NCI-H187 treated with DMSO at 0.1 percent for 48 hours (cell line): ENCODE results near the gene ANKRD10.
"Not testable (repeated sequence)": the region's sequence is repeated elsewhere in the genome, so short reads cannot be mapped to it uniquely, and the experiment has no call there.

Experiments used
- DNase-seq: peaks from one replicate; lab custom pipeline; 2025; lab: John Stamatoyannopoulos, UW

The ANKRD10 gene

DNA sequence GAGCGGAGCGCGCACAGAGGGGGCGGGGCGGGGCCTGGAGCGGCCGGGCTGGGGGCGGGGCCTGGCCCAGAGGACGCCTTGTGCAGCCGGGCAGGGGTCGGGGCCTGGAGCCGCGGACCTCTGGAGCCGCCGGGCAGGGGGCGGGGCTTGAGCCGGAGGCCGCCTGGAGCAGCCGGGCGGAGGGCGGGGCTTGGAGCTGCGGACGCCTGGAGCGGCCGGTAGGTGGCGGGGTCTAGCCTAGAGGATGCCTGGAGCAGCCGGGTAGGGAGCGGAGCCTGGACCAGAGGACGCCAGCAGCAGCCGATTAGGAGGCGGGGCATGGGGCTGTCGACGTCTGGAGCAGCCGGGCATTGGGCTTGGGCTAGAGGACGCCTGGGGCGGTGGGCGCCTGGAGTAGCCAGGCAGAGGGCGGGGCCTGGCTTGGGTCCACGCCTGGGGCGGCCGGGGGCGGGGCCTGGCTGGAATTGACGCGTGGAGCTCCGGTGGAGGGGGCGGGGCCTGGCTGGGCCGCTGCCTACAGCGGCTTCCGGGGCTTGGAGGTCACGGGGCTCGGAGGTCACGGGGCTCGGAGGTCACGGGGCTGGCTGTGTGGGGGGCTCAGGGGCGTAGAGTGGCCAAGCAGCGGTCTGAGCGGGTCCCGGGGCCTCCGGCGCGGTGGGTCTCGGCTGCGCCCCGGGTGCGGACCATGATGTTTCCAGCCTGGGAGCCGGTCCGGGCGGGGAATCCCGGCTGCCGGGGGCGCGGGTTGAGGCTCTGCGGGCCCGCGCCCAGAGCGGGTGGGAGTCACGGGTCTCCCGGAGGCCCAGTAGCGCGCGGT lies at the start of gene ANKRD10:
TSS of gene ANKRD10 (minus strand) at position 13 of the 817 bp plus-strand sequence. CDS start 135 bp downstream, outside the sequence.
- peak; percentile 96 for DNase-seq

DNA sequence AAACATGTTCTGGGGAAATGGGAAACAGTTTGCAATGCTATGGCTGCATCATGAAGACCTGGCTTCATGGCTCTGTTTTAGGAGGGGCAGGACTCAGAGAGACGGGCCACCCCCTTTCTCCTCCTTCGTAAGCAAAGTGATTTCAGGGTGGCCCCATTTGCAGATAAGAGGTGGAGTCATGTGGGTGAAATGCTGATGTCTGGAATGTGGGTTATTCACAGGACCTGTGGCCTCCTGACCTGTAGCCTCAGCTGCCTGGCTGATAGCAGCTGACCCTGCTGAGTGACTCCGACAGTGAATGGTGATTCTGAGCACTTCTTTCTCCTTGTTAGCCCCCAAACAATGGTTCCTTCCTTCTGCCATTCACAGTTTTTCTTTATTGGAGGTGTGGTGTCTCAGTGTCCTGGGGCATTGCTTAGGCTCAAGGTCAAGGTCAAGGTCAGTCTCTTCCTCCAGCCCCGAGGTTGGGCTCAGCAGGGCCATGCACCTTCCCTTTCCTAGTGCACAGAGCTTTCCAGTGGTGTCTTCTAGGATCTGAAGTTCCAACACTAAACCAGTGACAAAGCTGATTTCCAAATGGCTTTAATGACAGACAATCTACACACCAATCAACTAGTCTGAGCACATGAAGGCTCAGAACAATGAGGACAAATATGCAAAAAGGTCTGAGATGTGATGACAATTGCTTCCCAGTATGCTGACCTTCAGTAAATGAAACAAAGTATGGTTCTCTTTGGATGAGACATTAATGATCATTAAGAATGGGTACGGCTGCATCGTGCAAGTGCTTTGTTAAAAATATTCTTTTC lies 49.6 kb upstream of the ANKRD10 start:
- DNase-seq, result no peak

DNA sequence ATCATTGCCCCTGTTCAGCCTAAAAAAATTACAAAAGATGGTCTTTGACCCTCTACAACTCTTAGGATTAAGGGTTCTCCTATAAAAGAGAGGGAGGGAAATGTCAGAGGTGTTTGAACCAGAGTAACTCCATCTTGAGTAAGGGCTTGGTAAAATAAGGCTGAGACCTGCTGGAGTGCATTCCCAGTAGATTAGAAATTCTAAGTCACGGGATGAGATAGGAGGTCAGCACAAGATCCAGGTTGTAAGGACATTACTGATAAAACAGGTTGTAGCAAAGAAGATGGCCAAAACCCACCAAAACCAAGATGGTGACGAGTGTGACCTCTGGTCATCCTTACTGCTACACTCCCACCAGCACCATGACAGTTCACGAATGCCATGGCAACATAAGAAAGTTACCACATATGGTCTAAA lies 48.7 kb upstream of the ANKRD10 start:
- DNase-seq, result no peak

DNA sequence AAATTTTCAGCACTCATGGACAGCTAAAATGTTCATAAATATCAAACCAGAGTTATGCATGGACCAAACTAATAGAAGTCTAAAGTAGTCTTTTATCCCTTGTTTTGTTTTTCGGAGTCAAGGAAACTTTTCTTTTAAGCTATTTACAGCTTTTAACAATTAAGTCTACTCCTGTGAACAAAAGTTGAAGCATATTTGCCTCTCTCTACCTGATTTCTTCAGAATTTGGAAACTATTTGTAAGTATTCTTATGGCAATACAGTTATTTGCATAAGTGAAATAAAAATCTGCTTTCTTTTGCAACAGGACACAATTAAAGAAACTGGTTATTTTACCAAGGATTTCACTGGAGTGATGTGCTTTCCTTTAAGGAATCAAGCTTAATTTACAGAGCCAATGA lies 47.1 kb upstream of the ANKRD10 start:
- no peak for DNase-seq

- no peak for DNase-seq
These were observed 45.3 kb upstream of the ANKRD10 start for GRCh38 chr13:110960204-110960603.

- no peak for DNase-seq
These were observed 43.1 kb upstream of the ANKRD10 start for GRCh38 chr13:110957931-110958330.

DNA sequence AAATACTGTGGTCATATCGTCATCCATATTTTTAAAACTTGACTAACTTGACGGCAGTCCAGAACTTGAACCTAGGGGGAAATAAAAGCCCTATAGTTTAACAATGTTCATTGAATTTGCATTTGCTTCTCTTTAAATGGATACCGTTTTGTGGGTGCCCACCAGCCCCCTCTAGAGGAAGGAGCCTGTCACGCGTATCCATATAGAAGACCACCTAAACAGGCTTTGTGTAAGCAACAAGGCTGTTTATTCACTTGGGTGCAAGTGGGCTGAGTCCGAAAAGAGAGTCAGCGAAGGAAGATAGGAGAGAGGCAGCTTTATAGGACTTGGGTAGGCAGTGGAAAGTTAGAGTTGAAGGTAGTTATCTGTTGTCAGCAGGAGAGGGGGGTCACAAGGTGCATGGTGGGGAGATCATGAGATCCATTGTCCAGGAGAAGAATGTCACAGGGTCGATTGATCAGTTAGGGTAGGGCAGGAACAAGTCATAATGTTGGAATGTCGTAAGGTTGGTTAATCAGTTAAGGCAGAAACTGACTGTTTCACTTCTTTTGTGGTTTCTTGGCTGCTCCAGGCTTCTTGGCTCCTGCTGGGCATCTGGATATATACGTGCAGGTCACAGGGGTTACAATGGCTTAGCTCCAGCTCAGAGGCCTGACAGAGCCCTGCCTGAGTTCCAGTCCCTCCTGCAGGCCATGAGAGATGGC lies 42.5 kb upstream of the ANKRD10 start:
- DNase-seq, result no peak

DNA sequence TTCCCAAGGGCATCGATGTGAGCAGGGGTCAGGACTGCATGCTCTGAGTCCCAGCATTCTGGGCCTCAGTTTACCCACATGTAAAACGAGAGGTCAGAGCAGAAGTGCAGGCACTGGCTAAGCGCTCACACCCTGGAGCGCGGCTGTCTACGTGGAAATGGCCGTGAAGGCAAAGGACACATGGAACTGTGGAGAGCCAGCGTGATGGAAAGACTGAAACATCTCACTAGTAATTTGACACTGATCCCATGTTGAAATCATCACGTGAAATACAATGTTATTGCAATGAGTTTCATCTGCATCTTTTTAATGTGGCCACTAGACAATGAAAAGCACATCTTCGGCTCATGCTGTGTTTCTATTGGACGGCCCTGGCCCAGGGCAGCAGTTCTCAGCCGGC lies 41.3 kb upstream of the ANKRD10 start:
- not testable (repeated sequence) for DNase-seq

DNA sequence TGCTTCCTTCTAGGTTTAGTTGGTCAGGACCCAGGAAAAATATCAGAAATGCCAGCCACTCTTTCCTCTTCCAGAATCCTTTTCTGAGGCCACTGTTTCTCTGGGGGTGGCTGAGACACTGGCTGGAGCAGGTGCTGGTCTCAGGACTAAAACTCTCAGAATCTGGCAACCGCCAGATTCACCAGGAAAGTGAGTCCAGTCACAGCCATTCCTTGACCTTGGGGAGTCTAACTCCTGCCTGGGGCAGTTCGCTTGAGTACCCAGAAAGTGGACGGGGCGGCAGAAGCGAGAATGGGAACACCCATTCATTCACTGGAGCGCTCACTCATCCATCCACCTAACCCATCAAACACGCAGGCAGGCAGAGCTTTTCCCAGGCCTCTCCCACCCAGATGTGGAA lies 40.7 kb upstream of the ANKRD10 start:
- DNase-seq, result not testable (repeated sequence)

DNA sequence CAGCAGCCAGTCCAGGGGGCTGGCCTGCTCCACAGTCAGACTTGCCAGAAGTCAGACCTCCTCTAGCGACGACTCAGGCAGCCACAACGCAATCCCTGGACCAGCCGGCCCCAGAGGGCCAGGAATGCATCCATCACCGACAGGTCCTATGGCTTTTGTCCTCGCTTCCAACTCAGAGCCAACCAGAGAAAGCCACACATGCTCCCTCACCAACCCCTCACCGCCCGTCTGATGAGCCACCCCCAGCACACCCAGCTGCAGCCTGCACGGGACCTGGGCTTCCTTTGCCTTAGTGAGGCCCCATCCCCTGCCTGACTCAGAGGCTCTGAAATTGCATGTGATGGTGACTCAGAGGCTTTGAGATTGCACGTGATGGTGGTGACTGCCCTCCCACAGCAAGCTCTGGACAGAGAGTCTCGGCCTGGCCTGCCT lies 40.2 kb upstream of the ANKRD10 start:
- DNase-seq, result not testable (repeated sequence)

DNA sequence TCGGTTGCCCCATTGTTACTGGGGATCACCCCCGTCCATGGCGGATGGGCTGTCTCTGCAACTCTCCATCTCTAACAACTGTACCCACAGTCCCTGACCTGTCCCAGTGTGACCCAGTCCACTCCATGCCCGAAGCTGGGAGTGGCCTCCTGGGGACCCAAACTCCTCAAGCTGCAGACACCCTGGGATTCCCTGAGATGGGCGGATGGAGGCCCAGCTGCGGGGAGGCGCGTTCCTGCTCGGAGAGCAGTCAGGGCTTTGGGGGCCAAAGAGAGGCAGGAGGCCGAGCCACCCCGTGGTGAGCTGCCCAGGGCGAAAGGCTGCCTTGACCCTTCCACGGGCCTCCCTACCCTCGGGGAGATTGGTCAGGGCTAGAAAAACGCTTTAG lies 39.7 kb upstream of the ANKRD10 start:
- DNase-seq, result not testable (repeated sequence)

- no peak for DNase-seq
These were observed 39.1 kb upstream of the ANKRD10 start for GRCh38 chr13:110953833-110954532.

DNA sequence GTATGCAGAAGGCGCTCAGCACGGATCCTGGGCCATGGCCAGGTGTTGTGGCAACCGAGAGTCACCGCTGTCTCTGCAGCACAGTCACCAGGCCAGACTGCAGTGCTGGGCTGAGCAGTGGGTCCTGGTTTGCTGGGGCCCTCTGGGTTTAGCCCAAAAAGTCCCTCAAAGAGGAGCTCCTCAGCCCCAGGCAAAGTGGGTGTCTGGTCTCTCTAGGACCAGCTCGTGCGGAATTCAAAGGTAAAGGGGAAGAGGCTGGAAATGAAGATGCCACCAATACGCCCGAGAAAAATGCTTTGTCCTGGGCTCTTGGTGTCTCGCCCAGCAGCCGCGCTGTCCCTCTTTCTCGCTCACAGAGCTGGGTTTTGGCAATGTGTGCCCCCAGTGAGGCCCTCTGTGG lies 38.5 kb upstream of the ANKRD10 start:
- no peak for DNase-seq

- DNase-seq, result not testable (repeated sequence)
These were observed 37.3 kb upstream of the ANKRD10 start for GRCh38 chr13:110952135-110952534.

GRCh38 chr13:110950819-110951570 lies 36.1 kb upstream of the ANKRD10 start:
- no peak for DNase-seq

- DNase-seq, result no peak
These were observed 35.5 kb upstream of the ANKRD10 start for GRCh38 chr13:110950356-110950755.

- no peak for DNase-seq
These were observed 34.8 kb upstream of the ANKRD10 start for GRCh38 chr13:110949628-110950027.

DNA sequence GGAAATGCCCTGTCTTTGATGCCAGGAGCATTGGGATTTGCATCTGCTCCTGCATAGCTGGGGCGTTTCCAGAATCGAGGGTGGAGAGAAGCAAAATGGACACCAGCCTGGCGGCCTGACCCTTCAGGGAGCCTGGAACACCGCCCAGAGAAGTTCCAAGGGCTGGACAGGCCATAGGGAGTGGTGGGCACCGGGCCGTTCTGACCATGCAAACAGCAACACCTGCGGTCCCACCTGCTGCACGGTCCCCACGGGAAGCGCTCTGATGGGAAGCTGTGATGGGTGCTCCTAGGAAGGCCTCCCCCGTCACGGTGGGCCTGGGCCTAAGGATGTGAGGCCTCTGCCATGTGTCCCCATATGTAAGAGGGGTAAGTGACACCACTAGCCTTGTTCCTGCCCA lies 34.2 kb upstream of the ANKRD10 start:
- no peak for DNase-seq

DNA sequence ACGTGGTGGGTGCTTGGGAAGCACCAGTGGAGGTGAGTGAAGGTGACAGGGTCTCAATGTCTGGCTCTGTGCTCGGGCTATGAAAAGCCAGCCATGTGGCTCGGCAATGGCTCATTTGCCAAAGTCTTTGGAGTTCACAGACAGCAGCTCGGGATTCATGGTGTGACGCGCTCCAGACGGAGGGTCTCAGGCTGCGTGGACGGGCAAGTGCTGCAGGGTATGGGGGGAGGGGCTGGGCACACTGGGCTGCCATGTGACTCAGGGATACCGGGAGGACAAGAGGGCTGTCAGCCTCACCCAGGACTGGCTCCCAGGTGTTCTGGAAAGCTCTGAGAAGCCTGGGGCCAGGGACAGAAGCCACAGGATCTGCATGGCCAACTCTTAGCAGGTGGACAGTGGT lies 32.5 kb upstream of the ANKRD10 start:
- not testable (repeated sequence) for DNase-seq

- DNase-seq, result no peak
These were observed 31.2 kb upstream of the ANKRD10 start for GRCh38 chr13:110945928-110946570.
